NCI-H1092 (cell line): ENCODE data around the gene PSMD3.
"Not testable (repeated sequence)": the region's sequence is repeated elsewhere in the genome, so short reads cannot be mapped to it uniquely, and the experiment has no call there.

Source experiments
- DNase-seq: peaks from one replicate; lab custom pipeline; 2025; lab: John Stamatoyannopoulos, UW

The PSMD3 gene

DNA sequence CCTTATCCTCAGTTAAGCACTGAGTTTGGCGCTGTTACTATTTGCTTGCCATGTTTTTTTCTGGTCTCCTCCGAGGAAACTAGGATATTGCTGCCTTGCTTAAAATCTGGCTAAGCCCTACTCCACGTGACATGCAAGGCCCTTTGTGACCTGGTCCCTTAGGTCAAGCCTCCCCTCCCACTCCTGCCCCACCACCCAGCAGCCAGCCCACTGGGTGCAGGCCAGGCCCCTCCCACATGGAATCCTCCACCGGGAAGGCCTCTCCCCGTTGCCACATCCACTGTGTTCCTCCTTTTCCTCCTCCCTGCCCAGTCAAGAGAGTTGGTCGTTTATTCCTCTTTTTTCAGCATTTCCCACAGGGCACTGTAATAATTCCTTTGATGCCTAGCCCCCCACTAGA, 16.2 kb downstream of the PSMD3 start:
- DNase-seq: no peak

DNA sequence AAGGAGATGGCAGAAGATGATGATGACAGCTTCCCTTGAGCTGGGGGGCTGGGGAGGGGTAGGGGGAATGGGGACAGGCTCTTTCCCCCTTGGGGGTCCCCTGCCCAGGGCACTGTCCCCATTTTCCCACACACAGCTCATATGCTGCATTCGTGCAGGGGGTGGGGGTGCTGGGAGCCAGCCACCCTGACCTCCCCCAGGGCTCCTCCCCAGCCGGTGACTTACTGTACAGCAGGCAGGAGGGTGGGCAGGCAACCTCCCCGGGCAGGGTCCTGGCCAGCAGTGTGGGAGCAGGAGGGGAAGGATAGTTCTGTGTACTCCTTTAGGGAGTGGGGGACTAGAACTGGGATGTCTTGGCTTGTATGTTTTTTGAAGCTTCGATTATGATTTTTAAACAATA, 16.9 kb downstream of the PSMD3 start:
- no peak for DNase-seq

GRCh38 chr17:39999067-39999466, 18.5 kb downstream of the PSMD3 start:
- no peak for DNase-seq

- DNase-seq: no peak
Measured at GRCh38 chr17:40000161-40000560, 19.6 kb downstream of the PSMD3 start.

DNA sequence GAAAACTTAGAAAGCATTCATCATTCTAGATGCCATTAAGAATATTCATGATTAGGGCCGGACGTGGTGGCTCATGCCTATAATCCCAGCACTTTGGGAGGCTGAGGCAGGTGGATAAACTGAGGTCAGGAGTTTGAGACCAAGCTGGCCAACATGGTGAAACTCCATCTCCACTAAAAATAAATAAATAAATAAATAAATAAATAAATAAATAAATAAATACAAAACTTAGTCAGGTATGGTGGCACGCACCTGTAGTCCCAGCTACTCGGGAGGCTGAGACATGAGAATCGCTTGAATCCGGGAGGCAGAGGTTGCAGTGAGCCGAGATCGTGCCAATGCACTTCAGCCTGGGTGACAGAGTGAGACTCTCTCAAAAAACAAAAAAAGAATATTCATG, 20.7 kb downstream of the PSMD3 start:
- DNase-seq: not testable (repeated sequence)

DNA sequence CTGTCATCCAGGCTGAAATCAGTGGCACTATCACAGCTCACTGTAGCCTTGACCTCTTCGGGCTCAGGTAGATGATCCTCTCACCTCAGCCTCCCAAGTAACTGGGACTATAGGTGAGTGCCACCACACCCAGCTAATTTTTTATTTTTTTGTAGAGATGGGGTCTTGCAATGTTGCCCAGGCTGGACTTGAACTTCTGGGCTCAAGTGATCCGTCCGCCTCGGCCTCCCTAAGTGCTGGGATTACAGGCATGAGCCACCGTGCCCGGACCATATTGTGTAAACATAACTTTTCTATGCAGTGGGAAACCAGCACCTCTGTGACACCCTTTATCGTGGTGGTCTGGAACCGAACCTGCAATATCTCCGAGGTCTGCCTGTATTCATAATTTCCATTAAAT, 23.5 kb downstream of the PSMD3 start:
- no peak for DNase-seq

GRCh38 chr17:40004712-40005111, 24.1 kb downstream of the PSMD3 start:
- no peak for DNase-seq

GRCh38 chr17:40005520-40005919, 24.9 kb downstream of the PSMD3 start:
- DNase-seq: no peak

DNA sequence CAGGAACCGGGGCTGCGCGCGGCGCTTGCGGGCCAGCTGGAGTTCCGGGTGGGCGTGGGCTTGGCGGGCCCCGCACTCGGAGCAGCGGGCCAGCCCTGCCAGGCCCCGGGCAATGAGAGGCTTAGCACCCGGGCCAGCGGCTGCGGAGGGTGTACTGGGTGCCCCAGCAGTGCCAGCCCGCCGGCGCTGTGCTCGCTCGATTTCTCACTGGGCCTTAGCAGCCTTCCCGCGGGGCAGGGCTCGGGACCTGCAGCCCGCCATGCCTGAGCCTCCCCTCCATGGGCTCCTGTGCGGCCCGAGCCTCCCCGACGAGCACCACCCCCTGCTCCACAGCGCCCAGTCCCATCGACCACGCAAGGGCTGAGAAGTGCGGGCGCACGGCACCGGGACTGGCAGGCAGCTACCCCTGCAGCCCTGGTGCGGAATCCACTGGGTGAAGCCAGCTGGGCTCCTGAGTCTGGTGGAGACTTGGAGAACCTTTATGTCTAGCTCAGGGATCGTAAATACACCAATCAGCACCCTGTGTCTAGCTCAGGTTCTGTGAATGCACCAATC, 30.4 kb downstream of the PSMD3 start:
- not testable (repeated sequence) for DNase-seq

GRCh38 chr17:40012017-40012647, 31.5 kb downstream of the PSMD3 start:
- not testable (repeated sequence) for DNase-seq

DNA sequence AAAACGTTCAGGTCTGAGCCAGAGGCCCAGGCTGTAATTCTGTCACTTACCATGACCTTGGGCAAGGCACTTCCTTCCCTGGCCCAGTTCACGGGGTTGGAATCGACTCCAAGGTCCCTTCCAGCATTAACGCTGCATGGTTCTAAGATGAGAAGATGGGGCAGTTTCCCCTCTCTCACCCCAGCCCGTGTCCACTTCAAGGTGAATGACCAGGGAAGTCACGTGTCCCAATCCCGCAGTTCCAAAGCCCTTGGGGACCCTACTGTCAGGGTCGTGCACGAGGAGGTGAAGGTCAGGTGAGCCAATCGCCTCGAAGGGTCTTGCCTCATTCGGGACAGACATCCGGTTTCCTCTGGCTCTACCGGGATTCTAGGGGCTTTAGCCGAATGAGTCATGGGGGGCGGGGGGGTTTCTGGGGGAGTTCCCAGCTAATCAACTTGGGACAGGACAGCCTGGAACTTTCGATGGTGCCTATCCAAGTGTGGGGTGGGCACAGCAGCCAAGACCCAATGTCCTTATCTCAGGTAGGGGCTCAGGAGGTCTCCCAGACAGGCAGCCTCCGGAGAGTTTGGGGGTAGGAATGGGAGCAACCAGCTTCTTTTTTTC, 33.9 kb downstream of the PSMD3 start:
- no peak for DNase-seq

GRCh38 chr17:40015005-40015997, 34.7 kb downstream of the PSMD3 start, which contains the start of gene CSF3:
TSS of gene CSF3 (plus strand) at chr17:40015440. CDS start at chr17:40015475, 35 bp downstream.
- DNase-seq: peak; percentile 43

- DNase-seq: no peak
Measured at GRCh38 chr17:40015998-40016985, 35.7 kb downstream of the PSMD3 start.

DNA sequence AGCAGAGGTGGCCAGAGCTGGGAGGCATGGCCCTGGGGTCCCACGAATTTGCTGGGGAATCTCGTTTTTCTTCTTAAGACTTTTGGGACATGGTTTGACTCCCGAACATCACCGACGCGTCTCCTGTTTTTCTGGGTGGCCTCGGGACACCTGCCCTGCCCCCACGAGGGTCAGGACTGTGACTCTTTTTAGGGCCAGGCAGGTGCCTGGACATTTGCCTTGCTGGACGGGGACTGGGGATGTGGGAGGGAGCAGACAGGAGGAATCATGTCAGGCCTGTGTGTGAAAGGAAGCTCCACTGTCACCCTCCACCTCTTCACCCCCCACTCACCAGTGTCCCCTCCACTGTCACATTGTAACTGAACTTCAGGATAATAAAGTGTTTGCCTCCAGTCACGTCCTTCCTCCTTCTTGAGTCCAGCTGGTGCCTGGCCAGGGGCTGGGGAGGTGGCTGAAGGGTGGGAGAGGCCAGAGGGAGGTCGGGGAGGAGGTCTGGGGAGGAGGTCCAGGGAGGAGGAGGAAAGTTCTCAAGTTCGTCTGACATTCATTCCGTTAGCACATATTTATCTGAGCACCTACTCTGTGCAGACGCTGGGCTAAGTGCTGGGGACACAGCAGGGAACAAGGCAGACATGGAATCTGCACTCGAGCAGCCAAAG, 36.9 kb downstream of the PSMD3 start:
- no peak for DNase-seq

DNA sequence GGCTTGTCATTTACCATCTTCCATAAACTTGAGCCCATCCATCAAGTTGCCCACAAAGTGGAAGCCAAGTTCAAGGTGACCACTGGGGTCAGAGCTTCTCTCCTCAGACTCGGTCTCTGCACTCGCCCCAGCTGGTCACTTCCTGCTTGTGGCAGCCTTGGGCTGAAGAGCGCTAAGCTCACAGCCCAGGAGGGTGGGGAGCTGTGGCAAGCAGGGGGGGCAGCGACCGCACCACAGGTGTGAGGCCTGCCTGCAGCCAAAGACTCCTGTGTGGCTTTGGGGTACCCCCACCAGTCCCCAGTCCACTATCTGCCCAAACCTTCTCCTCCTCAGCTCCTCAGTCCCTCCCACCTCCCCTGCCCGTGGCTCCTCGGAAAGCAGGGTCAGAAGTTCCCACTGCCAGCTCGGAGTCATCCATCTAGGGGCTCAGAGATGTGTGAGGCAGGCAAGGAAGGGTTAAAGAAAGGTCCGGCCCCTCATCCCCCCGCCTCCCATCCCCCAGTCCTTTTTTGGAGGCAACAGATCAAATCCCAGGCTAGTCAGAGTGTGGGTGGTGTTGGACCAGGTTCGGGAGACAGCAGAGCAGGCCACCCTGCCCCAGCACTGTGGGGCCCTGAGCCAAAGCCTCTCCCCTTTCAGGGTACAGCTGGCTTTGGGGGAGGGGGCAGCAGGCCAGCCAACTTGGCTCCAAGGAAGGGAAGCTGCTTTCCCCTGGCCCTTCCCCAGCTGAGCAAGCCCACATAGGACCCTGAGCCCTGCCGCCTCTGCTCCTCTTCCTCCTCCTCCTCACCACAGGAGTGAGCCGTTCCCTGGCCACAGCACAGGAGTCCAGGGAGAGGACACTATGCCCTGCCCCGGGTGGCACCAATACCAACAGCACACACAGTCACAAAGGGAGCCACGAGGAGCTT, 37.9 kb downstream of the PSMD3 start:
- DNase-seq: no peak

GRCh38 chr17:40019140-40019991, 38.8 kb downstream of the PSMD3 start:
- no peak for DNase-seq

DNA sequence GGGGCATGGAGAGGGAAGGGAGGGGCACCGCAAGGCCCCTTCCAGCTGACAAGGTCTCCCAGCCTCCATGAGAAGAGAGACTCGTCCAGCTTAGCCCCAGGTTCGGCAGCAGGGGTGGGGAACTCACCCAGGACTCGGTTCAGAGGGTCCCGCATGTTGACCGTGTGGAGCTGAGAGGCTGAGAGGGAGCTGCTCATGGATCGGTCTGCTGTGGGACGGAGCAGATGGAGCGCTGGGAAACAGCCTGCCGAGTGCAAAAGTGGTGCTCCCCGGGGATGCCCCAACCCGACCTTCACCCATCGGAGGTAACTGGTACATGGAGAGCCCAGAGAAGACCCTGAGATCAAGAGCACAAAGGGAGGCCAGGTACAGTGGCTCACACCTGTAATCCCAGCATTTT, 39.5 kb downstream of the PSMD3 start:
- no peak for DNase-seq

DNA sequence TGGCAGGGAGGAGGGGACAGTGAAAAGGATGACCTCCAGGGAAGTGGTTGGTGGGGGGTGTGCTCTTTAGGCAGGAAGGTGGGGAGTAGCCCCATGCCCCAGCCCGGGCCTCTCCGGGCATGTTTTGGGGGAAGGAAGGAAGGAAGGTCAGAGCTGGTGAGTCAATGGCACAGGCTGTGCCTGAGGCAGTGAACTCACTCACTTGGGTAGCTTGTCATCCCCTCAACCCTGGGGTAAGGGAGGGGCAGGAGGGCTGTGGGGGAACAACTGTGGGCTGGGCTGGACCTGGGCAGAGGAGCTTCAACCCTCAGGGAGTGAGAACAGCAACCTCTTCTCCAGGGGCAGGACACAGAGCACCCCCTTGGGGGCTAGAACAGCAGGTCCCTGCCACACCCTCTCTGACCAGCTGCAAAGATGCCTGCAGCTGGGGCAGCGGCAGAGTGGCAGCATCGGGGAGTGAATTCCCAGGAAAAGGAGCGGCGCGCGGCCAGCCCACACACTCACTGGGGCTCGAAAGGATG, 40.9 kb downstream of the PSMD3 start:
- no peak for DNase-seq
